ENCODE measurements around the gene BRI3BP. TPM values are rescaled to one million over a fixed set of nuclear protein-coding genes. Genes with fewer than 3 reads are reported as not detected.

BRI3BP gene
- total RNA-seq, 1 experiment from 2014 or later, result 19.6 TPM

GRCh38 chr12:125049093-125049458 lies 55.6 kb downstream of the BRI3BP start:
- Histone ChIP-seq H3K4me3 (ENCODE audit: low read depth, low read length) (peak overlapping the region; percentile 34), H3K4me1 (no peaks in the 10 kb centered on the region; the same call in 1 of the 2 replicates), H3K36me3 (ENCODE audit: control insufficient read depth, insufficient read depth, low read length) (no peaks in the 10 kb centered on the region), H3K27me3 (replicated peaks; ENCODE audit: control insufficient read depth, insufficient read depth, low read length) (no peaks in the 10 kb centered on the region), H3K9me3 (no peaks in the 10 kb centered on the region)
- BruUV-seq (replicated peaks), result TSS peak; percentile 95
- ChIA-PET CTCF (interaction anchor here (0.6 to 0.9 kb wide), 3 partner anchors 10 to 109 kb away, joined by 3 to 12 read pairs (median 3); no protein-coding TSS in a partner anchor), POLR2A (interaction anchor here (1.8 kb wide), 1 partner anchor 16 kb away, joined by 9 read pairs; the partner anchor contains the start of gene AACS)
- Mint-ChIP-seq H3K4me1 (ENCODE audit: low read depth, unreplicated experiment) (no peaks in the 10 kb centered on the region), H3K27ac (ENCODE audit: unreplicated experiment) (no peak overlapping the region), H3K36me3 (ENCODE audit: insufficient read depth, unreplicated experiment) (no peaks in the 10 kb centered on the region), H3K27me3 (ENCODE audit: insufficient read depth, unreplicated experiment) (no peaks in the 10 kb centered on the region), H3K9me3 (ENCODE audit: unreplicated experiment) (no peaks in the 10 kb centered on the region), H3K4me3 (ENCODE audit: unreplicated experiment) (peak overlapping the region; percentile 75)
- TF ChIP-seq, protein P1, sequence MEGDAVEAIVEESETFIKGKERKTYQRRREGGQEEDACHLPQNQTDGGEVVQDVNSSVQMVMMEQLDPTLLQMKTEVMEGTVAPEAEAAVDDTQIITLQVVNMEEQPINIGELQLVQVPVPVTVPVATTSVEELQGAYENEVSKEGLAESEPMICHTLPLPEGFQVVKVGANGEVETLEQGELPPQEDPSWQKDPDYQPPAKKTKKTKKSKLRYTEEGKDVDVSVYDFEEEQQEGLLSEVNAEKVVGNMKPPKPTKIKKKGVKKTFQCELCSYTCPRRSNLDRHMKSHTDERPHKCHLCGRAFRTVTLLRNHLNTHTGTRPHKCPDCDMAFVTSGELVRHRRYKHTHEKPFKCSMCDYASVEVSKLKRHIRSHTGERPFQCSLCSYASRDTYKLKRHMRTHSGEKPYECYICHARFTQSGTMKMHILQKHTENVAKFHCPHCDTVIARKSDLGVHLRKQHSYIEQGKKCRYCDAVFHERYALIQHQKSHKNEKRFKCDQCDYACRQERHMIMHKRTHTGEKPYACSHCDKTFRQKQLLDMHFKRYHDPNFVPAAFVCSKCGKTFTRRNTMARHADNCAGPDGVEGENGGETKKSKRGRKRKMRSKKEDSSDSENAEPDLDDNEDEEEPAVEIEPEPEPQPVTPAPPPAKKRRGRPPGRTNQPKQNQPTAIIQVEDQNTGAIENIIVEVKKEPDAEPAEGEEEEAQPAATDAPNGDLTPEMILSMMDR (IDR thresholded peaks at IDR 0.05; ENCODE audit: insufficient read depth in 1 of 2, low read depth in 1 of 2, low read length in 1 of 2, severe bottlenecking in 1 of 2, unreplicated experiment in 1 of 2), result no peak
- no peak for DNase-seq
- intact Hi-C loops (cut with micrococcal nuclease; ENCODE audit: unreplicated experiment), result loop anchor here (1.0 kb wide), 1 partner anchor 16 kb away; the partner anchor contains the start of gene AACS

GRCh38 chr12:125050446-125050845 lies 57.0 kb downstream of the BRI3BP start:
- H3K9me3 ChIP-seq, result no peaks in the 10 kb centered on the region
- intact Hi-C loops (cut with micrococcal nuclease; ENCODE audit: unreplicated experiment), result no loop called here
- Mint-ChIP-seq H3K36me3 (ENCODE audit: insufficient read depth, unreplicated experiment) (no peaks in the 10 kb centered on the region), H3K27me3 (ENCODE audit: insufficient read depth, unreplicated experiment) (no peaks in the 10 kb centered on the region), H3K9me3 (ENCODE audit: unreplicated experiment) (no peaks in the 10 kb centered on the region), H3K27ac (ENCODE audit: unreplicated experiment) (no peak overlapping the region), H3K4me1 (ENCODE audit: low read depth, unreplicated experiment) (no peaks in the 10 kb centered on the region), H3K4me3 (ENCODE audit: unreplicated experiment) (no peak overlapping the region)
- H3K27me3 ChIP-seq (replicated peaks; ENCODE audit: control insufficient read depth, insufficient read depth, low read length), result no peaks in the 10 kb centered on the region
- CTCF ChIA-PET, result interaction anchor here (0.6 kb wide), 1 partner anchor 14 kb away, joined by 6 read pairs; no protein-coding TSS in a partner anchor
- POLR2A ChIA-PET, result interaction anchor here (1.8 kb wide), 1 partner anchor 15 kb away, joined by 9 read pairs; the partner anchor contains the start of gene AACS
- TF ChIP-seq, protein P1 (IDR thresholded peaks at IDR 0.05; ENCODE audit: insufficient read depth in 1 of 2, low read depth in 1 of 2, low read length in 1 of 2, severe bottlenecking in 1 of 2, unreplicated experiment in 1 of 2), result no peak
- no peaks in the 10 kb centered on the region for H3K36me3 ChIP-seq (ENCODE audit: control insufficient read depth, insufficient read depth, low read length)
- H3K4me1 ChIP-seq, result no peaks in the 10 kb centered on the region; the same call in 1 of the 2 replicates
- no peak overlapping the region for H3K4me3 ChIP-seq (ENCODE audit: low read depth, low read length)
- no peak for DNase-seq
- no TSS peak for BruUV-seq (replicated peaks)

DNA sequence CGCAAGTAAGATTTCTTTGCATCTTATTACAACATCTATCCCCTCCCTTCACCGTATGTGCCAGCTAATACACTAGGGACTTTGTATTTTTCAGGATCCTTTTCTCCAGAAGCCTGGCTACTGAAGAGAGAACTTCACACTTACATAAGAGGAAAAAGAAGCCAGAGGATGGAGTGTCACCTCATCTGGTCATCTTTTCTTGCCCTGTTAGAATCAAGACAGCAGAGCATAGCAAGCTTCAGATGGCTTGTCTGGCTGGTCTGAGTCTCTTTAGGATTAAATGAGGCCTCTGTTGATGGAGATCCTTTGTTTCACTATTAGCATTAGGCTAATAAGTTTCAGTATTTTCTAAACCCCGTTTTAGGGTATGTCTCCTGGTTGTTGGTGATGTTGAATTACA lies 57.4 kb downstream of the BRI3BP start:
- TF ChIP-seq, protein P1 (IDR thresholded peaks at IDR 0.05; ENCODE audit: insufficient read depth in 1 of 2, low read depth in 1 of 2, low read length in 1 of 2, severe bottlenecking in 1 of 2, unreplicated experiment in 1 of 2), result no peak
- intact Hi-C loops (cut with micrococcal nuclease; ENCODE audit: unreplicated experiment), result no loop called here
- Histone ChIP-seq H3K36me3 (ENCODE audit: control insufficient read depth, insufficient read depth, low read length) (no peaks in the 10 kb centered on the region), H3K9me3 (no peaks in the 10 kb centered on the region), H3K27me3 (replicated peaks; ENCODE audit: control insufficient read depth, insufficient read depth, low read length) (no peaks in the 10 kb centered on the region), H3K4me3 (ENCODE audit: low read depth, low read length) (no peak overlapping the region), H3K4me1 (no peaks in the 10 kb centered on the region; the same call in 1 of the 2 replicates)
- no peaks in the 10 kb centered on the region for H3K27me3 Mint-ChIP-seq (ENCODE audit: insufficient read depth, unreplicated experiment)
- no peaks in the 10 kb centered on the region for H3K9me3 Mint-ChIP-seq (ENCODE audit: unreplicated experiment)
- no peaks in the 10 kb centered on the region for H3K4me1 Mint-ChIP-seq (ENCODE audit: low read depth, unreplicated experiment)
- POLR2A ChIA-PET, result no interaction called here
- BruUV-seq (replicated peaks), result no TSS peak
- DNase-seq, result no peak
- no peak overlapping the region for H3K27ac Mint-ChIP-seq (ENCODE audit: unreplicated experiment)
- no peaks in the 10 kb centered on the region for H3K36me3 Mint-ChIP-seq (ENCODE audit: insufficient read depth, unreplicated experiment)
- no peak overlapping the region for H3K4me3 Mint-ChIP-seq (ENCODE audit: unreplicated experiment)
- CTCF ChIA-PET, result interaction anchor here (0.6 kb wide), 1 partner anchor 13 kb away, joined by 6 read pairs; no protein-coding TSS in a partner anchor

Data from Caco-2 (cell line).